NCI-H2227 treated with DMSO at 0.1 percent for 48 hours (cell line): Measurements from ENCODE around the gene RDM1.

Source experiments
- DNase-seq: peaks from one replicate; lab custom pipeline; 2025; lab: John Stamatoyannopoulos, UW

RDM1 gene

DNA sequence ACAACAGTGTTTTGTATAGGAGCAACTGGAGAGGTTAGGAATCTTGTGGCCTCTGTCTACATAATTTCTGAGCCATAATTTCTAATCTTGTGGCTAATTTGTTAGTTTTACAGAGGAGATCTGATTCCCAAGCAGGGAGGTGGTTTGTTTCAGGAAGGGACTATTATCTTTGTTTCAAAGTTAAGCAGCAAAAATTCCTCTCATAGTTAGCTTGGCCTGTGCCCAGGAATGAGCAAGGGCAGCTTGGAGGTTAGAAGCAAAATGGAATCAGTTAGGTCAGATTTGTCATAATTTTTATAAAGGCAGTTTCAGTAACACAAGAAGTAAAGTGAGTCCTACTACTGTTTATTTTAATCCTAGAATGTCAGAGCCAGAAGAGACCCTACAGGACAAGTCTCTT, 2.0 kb upstream of the RDM1 start:
- DNase-seq, result no peak

DNA sequence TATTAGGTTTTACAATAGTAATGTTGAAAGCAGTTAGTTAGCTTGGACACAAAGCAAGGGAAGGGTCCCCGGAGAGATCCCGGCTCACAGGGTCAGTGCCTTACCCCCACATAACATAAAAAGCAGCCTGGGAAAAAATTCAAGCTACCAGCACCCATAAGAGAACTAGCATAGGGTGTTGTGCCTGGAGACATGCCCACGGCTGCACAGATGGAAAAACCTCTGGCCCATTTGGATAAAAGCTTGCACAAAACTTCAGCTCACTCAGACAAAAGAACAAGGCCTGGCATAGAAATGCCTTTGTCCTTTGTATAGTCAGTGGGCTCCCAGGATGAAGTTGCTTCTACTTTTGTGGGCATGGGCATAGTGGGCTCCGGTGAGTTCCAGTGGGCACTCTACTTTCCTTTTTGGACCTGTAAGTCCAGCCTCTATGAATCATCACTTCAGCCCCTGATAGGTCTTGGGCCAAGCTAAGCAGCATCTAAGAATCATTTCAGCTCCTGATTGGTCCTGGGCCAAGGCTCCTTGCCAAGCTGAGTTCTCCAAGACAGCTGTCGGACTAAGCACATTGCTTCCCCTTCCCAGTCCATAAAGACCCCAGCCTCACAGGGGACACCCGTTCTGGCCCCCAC, 1.3 kb upstream of the RDM1 start:
- DNase-seq, result no peak

DNA sequence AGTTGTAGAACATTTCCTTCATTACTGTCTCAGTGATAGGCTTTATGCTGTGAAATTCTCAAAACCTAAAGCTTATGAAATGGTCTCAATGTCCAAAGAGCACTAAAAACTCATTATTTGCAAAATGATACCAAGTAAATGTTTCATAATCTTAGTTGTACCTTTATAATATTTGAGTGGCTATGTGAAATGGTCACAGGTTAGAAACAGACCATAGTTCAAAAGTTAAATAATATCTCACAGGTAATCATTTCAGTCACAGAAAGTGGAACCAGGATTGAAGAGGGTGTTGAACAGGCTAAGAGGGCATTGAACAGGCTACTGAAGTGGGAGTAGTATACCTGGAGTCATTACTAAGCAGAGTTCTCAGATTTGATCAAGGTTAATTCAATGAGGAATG, 2.9 kb downstream of the RDM1 start:
- no peak for DNase-seq

DNA sequence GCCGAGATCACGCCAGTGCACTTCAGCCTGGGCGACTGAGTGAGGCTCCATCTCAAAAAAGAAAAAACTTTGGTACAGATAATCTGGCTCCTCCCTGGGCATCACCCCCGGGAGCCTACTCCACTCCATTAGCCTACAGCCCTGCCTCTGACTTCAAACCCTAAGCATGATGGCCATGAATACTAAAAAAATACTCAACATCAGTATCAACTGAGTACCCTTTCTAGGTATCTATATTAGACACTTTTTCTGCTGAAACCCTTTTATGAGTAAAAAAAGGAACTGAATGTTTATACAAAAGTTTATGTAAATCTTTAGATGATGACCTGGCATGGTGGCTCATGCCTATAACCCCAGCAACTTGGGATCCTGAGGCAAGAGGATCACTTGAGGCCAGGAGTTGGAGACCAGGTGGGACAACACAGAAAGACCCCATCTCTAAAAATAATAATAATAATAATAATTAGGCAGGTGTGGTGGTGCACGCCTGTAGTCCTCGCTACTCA, 6.9 kb downstream of the RDM1 start:
- no peak for DNase-seq

DNA sequence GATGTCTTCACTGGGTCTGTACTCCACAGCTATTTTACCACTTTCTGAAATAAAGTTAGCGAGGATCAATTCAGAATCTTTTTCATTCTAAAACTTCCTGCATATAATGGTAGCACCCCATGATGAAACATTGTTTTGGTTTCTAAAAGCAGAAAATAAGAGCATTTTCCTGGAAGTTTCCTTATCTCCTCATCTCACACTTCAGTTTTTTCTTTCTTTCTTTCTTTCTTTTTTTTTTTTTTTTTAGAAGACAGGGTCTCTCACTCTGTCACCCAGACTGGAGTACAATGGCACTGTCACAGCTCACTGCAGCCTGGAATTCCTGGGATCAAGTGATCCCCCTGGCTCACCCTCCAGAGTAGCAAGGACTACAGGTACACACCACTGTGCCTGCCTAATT, 10.3 kb downstream of the RDM1 start:
- no peak for DNase-seq

DNA sequence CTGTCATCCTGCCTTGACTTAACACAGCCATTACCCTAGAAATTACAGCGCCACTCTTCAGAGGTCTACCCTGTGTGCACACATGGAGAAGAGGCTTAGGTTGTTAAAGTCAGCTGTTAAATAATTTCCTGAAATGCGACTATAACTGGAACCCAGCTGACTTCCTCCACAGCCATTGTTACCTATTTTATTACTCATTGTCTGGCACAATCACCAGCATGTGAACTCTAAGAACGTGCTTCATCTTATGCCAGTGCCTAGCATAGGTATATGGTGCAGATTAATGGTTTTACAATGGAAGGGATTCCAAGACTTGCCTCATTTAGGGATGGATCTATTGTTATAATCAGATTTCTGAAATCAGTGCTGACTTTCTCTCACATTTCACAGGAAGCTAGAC, 11.9 kb downstream of the RDM1 start:
- no peak for DNase-seq

DNA sequence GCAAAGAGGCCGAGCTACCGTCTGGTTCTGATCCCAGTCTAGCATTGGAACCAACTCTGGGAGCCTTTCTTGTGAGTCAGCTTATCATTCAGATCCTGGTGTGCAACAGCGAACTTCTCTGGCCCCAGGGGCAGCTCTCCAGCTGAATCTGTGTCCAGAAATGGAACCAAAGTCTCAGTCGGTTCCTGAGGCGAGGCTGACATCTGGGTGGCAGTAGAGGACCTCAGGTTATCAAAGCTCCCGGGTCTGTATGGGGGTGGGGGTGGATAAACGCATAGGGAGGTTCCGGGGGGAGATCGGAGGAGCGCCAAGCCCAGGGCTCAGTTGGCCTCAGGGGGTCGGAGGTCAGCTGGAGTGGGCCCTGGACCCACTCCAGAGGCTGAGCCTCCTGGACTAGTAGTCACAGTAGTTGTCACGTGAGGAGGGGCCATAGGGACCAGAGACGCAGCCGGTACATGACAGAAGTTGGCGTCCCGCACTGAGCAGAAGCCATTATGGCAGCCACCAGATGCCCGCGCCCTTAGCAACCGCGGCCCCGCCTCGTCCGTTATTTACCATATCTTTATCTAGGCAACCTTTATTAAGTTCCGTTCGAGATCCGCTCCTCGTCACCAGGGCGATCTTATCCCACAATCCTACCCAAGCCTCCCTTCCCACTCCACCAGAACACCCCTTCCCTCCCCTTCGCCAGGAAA, 12.9 kb downstream of the RDM1 start:
- DNase-seq, result no peak

DNA sequence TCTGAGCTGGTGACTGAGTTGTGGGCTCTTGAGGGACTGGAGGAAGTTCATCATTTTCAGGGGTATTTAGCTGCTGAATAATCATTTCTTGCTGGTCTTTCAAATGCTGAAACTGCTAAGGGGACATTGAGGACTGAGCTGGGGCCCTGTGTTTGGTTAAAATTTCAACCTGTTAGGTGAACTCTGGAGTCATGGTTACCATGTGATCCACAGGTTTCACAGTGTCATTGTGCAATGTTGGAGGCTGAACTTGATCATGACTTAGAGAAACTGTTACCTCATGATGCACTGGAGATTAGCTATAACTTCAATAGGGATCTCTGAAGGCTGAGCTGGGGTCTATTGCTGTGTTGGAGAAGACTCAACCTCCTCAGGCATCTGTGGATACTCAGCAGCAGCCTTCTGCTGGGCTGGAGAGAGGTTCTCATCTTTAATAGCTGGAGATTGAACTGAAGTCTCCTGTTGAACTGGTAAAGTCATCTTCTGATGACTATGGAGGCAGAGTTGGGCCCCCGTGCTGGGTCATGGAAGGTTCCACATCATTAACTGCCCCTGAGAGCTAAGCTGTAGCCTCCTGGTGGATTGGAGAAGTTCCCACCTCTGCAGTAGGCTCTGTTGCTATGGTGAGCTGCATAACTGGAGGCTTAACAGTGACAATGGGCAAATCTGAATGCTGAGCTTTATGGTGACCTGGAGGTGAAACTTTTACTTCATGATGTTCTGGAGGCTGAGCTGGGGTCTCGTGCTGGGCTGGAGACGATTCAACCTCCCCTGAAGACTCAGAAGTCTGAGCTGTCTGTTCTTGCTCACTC, 15.2 kb downstream of the RDM1 start:
- DNase-seq, result no peak

DNA sequence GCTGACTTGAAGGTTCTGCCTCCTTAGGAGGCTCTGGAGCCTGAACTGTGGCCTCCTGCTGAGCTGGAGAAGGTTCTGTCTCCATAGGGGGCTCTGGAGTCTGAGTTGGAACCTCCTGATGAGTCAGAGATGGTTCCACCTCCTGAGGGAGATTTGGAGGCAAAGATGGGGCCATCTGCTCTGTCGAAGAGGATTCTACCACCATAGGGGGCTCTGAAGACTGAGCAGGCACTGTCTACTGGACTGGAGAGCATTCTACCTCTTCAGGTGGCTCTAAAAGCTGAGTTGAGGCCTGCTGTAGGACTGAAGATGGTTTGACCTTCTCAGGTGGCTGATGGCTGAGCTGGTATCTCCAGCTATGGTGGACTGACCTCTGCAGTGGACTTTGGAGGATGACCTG, 16.2 kb downstream of the RDM1 start:
- DNase-seq, result no peak

DNA sequence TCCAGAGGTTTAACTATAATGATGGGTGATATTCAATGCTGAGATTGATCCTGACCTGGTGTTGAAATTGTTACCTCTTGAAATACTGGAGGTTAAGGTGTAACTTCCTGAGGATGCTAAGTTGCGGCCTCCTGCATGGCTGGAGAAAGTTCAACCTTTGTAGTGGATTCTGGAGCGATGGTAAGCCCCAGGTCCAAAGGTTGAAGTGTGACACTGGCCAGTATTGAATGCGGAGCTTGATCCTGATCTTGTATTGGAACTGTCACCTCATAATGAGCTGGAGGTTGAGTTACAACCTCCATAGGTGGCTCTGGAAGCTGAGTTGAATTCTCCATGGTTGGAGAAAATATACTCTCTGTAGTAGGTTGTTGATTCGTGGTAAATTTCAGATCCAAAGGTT, 17.0 kb downstream of the RDM1 start:
- DNase-seq, result no peak

DNA sequence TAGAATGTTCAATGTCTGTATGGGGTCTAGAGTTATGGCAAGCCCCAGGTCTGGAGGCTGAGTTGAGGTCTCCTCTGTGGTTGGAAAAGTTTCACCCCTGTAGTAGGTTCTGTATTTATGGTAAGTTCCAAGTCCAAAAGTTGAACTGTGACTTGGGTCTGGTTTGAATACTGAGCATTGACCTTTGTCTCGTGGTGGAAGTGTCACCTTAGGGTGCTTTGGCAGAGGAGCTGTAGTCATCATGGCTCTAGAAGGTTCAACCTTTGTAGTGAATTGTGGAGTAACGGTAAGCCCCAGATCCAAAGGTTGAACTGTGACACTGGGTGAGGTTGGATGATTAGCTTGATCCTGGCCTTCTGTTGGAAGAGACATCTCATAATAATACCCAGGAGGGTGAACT, 17.6 kb downstream of the RDM1 start:
- DNase-seq, result no peak

DNA sequence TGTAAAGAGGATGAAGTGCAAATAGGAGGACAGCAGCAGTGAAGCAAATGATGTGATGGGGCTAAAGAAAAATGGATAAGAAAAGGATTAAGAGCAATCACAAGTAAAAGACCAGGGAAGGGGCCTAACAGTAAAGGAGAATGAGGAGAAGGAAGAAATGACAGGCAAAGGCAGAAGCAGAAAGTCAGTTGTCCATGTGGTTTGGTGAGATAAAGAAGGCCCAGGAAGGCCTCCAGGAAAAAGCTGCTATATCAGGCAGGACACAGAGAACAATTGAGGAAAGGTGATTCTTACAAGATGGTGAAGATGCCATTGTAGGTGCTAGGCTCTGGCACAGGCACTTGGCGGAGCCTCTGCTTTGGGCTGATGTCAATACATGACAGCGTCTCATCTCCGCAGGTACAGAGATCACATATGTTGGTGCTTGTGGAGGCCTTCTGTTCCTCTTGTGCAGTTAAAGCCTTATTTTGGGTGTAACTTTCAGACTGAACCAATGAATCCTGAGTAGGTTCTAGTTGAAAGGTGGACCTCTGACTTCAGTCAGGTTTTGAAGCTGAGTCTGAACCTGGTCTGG, 18.1 kb downstream of the RDM1 start:
- no peak for DNase-seq

DNA sequence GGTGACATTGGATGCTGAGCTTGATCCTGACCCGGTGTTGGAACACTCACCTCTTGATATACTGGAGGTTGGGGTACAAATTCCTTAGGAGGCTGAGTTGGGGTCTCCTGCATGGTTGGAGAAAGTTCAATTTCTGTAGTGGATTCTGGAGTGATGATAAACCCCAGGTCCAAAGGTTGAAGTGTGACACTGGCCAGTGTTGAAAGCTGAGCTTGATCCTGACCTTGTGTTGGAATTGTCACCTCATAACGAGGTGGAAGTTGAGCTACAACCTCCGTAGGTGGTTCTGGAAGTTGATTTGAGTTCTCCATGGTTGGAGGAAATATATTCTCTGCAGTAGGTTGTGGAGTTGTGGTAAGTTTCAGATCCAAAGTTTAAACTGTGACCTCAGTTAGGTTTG, 21.2 kb downstream of the RDM1 start:
- no peak for DNase-seq

DNA sequence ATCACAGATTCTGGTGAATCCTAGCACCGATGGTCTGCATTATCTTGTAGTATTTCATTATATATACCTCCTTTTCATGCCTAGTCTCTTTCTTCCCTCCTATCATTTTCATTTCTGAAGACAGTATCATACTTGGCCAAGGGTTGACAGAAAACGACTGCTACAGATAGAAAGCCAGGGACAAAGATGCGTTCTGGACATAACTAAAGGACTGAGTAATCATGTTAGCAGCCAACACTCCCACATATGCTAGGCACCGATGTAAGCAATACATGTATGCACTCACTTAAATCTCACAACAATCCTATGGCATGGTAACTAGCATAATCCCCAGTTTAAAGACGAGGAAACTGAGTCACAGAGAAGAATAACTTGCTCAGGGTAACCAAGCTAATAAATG, 22.9 kb downstream of the RDM1 start:
- no peak for DNase-seq

DNA sequence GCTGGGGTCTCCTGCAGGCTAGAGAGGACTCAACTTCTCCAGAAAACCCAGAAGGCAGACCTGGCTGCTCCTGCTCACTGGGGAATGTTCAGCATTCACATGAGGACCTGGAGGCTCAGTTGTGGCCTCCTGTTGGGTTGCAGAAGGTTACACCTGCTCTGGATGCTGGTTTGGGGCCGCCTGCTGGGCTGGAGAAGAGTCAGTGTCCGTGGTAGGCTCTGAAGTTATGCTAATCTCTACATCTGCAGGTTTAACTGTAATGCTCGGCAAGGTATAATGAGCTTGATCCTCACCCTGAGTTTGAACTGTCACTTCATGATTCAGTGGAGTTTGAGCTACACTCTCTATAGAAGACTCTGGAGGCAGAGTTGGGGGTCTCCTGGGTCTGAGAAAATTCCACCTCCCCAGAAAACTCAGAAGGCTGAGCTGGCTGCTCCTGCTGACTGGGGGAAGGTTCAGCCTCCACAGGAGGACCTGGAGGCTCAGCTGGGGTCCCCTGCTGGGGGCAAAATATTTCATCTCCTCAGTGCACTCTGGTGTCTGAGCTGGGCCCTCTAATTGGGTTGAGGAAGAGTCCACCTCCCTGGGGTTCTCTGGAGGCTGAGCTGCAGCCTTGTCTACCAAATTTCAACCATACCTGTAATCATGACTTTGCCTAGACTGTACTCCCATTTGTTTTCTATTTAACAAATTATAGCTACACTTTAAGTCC, 23.5 kb downstream of the RDM1 start:
- no peak for DNase-seq

DNA sequence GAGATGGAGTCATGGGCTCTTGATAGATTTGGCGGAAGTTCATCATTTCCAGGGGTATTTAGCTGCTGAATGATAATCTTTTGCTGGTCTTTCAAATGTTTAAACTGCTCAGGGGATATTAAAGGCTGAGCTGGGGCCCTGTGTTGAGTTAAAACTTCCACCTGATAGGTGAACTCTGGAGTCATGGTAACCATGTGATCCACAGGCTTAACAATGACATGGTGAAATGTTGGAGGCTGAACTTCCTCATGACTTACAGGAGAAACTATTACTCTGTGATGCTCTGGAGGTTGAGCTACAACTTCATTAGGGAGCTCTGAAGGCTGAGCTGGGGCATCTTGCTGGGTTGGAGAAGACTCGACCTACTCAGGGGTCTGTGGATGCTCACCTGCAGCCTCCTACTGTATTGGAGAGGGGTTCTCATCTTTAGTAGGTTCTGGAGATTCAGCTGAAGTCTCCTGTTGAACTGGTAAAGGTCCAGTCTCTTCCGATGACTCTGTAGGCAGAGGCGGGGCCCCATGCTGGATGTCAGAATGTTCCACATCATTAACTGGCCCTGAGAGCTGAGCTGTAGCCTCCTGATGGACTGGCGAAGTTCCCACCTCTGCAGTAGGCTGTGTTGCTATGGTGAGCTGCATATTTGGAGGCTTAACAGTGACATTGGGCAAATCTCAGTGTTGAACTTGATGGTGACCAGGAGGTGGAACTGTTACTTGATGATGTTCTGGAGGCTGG, 24.2 kb downstream of the RDM1 start:
- no peak for DNase-seq

DNA sequence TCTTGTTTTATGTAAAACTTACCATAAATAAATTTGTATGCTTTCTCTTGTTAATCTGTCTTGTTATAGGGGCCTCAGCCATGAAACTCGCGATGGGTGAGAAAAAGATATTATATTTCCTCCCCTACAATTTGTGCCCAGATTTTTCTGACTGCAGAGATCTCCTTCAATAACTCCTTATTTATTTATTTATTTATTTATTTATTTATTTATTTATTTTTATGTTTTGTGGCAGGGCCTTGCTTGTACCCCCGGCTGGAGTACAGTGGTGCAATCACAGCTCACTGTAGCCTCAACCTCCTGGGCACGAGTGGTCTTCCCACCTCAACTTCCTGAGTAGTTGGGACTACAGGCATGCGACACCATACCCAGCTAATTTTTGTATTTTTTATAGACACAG, 27.1 kb downstream of the RDM1 start:
- no peak for DNase-seq

DNA sequence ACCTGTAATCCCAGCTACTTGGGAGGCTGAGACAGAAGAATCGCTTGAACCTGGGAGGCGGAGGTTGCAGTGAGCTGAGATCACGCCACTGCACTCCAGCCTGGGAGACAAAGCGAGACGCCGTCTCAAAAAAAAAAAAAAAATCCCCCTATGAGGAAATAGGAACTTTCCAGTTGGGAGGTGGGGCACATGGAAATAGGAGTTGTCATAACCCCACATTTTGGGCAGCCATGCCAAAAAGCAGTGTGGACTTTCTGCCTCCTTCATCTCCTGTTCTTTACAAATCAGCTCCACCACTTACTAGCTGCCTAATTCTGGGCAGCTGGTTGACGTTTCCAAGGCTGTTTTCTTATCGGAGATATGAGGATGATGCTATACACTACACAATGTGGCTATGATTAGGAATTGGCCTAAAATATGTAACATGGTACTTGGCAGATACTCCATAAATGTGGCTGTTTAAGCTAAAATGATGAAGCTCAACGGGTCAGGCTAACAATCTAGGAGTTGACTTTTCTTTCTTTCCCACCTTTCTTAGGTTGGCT, 28.9 kb downstream of the RDM1 start:
- no peak for DNase-seq

DNA sequence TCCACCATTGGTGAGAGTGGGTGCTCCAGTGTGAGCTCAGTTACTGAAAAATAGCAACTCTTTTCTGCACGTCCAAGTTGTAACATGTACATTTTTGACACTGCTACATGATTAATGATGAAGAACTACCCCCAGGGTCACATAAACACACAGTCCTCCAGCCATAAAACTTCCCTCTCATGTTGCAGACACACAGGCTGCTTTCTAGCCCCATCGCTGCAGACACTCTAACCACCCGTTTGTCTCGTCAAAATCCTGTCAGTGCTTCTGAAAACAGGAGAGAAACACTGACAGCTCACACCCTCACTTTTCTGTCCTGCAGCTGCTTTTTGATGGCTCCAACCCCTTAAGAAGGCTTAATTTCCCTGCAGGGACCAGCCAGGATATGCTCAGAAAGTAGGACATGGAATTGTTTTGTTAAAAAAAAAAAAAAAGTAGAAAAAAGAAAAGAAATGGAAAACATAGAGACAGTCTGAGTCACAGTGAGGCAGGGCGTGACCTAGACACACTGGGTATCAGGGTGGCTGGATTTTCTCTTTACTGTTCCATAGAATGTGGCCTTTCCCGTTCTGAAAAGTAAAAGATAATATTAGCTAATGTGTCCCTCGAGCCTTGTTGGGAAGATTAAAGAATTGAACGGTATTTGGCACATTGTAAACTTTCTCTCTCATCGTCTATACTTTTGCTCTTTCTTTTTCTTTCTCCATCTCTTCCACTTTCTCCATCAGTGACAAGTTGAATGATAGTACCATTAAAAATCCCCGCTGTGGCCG, 29.7 kb downstream of the RDM1 start:
- no peak for DNase-seq

DNA sequence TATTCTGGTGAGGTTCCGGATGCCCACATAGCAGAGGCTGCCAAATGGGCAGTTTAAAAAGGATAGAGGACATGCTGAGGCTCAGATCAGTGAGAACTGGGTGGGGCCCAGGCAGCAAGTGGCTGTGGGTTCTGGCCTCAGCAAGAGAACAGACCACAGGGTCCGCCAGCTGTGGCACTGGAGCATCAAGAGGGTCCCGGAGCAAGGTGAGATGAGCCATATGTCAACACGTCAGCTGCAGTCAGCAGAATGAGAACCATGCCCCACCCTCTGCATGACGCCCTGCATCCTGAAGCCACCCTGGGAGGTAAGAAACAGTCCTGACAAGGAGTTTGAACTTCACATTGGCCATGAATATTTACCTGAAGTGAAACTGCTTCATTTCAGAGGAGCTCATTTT, 30.3 kb downstream of the RDM1 start:
- no peak for DNase-seq
